ENCODE results near the gene WDR19. TPM values are rescaled to one million over a fixed set of nuclear protein-coding genes. Genes with fewer than 3 reads are reported as not detected.
"Not testable (repeated sequence)": the region's sequence is repeated elsewhere in the genome, so short reads cannot be mapped to it uniquely, and the experiment has no call there.

Gene WDR19
- total RNA-seq, 1 experiment from 2014 or later = 23.3 TPM

- Histone ChIP-seq H2BK15ac (ENCODE audit: low read depth, low read length) (no peak overlapping the region), H3K9me3 (ENCODE audit: control insufficient read depth, low read depth, low read length) (no peaks in the 10 kb centered on the region), H3K79me1 (ENCODE audit: insufficient read depth, low read depth, low read length, poor library complexity, severe bottlenecking) (no peaks in the 10 kb centered on the region), H3K56ac (ENCODE audit: insufficient read length, low read depth, low read length) (no peak overlapping the region), H3K4me2 (ENCODE audit: insufficient read depth, insufficient read length, low read length) (no peak overlapping the region), H3K14ac (ENCODE audit: insufficient read depth, low read length) (no peak overlapping the region), H4K91ac (ENCODE audit: insufficient read length, low read depth, low read length) (no peak overlapping the region), H2BK5ac (ENCODE audit: insufficient read length, low read length) (no peak overlapping the region), H2BK20ac (ENCODE audit: low read depth, low read length, poor library complexity, severe bottlenecking) (no peak overlapping the region), H3K4me1 (ENCODE audit: insufficient read depth, low read length) (no peaks in the 10 kb centered on the region), H3K23ac (ENCODE audit: insufficient read length, low read depth, low read length) (no peak overlapping the region), H3K4ac (ENCODE audit: low read depth, low read length) (no peak overlapping the region), H3K27ac (ENCODE audit: insufficient read length, low read depth, low read length) (no peak overlapping the region), H3K23me2 (ENCODE audit: insufficient read length, low read depth, low read length, poor library complexity, severe bottlenecking) (no peaks in the 10 kb centered on the region), H3T11ph (ENCODE audit: low read length) (no peak overlapping the region), H3K9ac (ENCODE audit: extremely low read depth, insufficient read length, low read length) (no peak overlapping the region), H2AK5ac (ENCODE audit: insufficient read length, low read length) (no peak overlapping the region), H3K27me3 (ENCODE audit: insufficient read depth, low read length) (no peaks in the 10 kb centered on the region), H4K5ac (ENCODE audit: insufficient read length, low read depth, low read length) (no peak overlapping the region), H2AFZ (ENCODE audit: low read length) (no peak overlapping the region), H3K18ac (ENCODE audit: insufficient read length, low read depth, low read length) (no peak overlapping the region), H4K8ac (replicated peaks; ENCODE audit: insufficient read length, low read depth, low read length) (no peak overlapping the region), H2BK120ac (ENCODE audit: low read depth, low read length, poor library complexity, severe bottlenecking) (no peak overlapping the region), H2BK12ac (ENCODE audit: insufficient read length, low read depth, low read length) (no peak overlapping the region), H3K79me2 (ENCODE audit: insufficient read depth, low read length) (no peaks in the 10 kb centered on the region), H4K20me1 (ENCODE audit: control insufficient read depth, insufficient read depth, insufficient read length) (no peaks in the 10 kb centered on the region)
- H3K27ac Mint-ChIP-seq = no peak overlapping the region
- no peaks in the 10 kb centered on the region for H3K27me3 Mint-ChIP-seq (ENCODE audit: low read depth)
- no peak for DNase-seq
- no peak overlapping the region for H3K4me3 Mint-ChIP-seq
- H3K36me3 Mint-ChIP-seq (ENCODE audit: insufficient read depth in 1 of 3, low read depth in 3 of 3) = peaks cover 11 to 31% (median 19%) of the 10 kb centered on the region in 3 experiments; a peak in 6 of 7 replicates
- no peaks in the 10 kb centered on the region for H3K9me3 Mint-ChIP-seq
- no peak for TF ChIP-seq CTCF (conservative IDR thresholded peaks at IDR 0.05)
- no CpG with 5 or more reads among the region's 4 CpGs for WGBS (ENCODE audit: extremely low coverage, insufficient read length, low lambda C conversion rate)
- H3K4me1 Mint-ChIP-seq = no peaks in the 10 kb centered on the region
These were observed 92.2 kb downstream of the WDR19 start for GRCh38 chr4:39274503-39274902.

DNA sequence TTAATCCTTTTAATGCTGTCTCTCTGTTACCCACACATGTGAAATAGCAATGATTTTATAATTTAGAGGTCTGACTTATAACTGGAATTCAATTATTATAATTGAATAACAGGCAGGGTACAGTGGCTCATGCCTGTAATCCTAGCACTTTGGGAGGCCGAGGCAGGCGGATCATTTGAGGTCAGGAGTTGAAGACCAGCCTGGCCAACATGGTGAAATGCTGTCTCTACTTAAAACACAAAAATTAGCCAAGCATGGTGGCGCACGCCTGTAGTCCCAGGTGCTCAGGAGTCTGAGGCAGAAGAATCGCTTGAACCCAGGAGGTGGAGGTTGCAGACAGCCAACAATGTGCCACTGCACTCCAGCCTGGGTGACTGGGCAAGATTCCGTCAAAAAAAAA lies 95.3 kb downstream of the WDR19 start:
- DNase-seq; H3K27me3 Mint-ChIP-seq (ENCODE audit: low read depth); H2BK120ac ChIP-seq (ENCODE audit: low read depth, low read length, poor library complexity, severe bottlenecking); H3T11ph ChIP-seq (ENCODE audit: low read length); H3K14ac ChIP-seq (ENCODE audit: insufficient read depth, low read length); H3K9me3 ChIP-seq (ENCODE audit: control insufficient read depth, low read depth, low read length); H2BK20ac ChIP-seq (ENCODE audit: low read depth, low read length, poor library complexity, severe bottlenecking); H2BK12ac ChIP-seq (ENCODE audit: insufficient read length, low read depth, low read length); H3K18ac ChIP-seq (ENCODE audit: insufficient read length, low read depth, low read length); H4K5ac ChIP-seq (ENCODE audit: insufficient read length, low read depth, low read length); H3K27me3 ChIP-seq (ENCODE audit: insufficient read depth, low read length); H3K27ac Mint-ChIP-seq; H2AFZ ChIP-seq (ENCODE audit: low read length); H3K4me3 Mint-ChIP-seq; H3K79me1 ChIP-seq (ENCODE audit: insufficient read depth, low read depth, low read length, poor library complexity, severe bottlenecking); H3K4me1 ChIP-seq (ENCODE audit: insufficient read depth, low read length); H3K4me1 Mint-ChIP-seq; H2BK5ac ChIP-seq (ENCODE audit: insufficient read length, low read length); H3K4ac ChIP-seq (ENCODE audit: low read depth, low read length); H3K56ac ChIP-seq (ENCODE audit: insufficient read length, low read depth, low read length); H4K8ac ChIP-seq (replicated peaks; ENCODE audit: insufficient read length, low read depth, low read length); H3K23ac ChIP-seq (ENCODE audit: insufficient read length, low read depth, low read length); H3K23me2 ChIP-seq (ENCODE audit: insufficient read length, low read depth, low read length, poor library complexity, severe bottlenecking); H3K9ac ChIP-seq (ENCODE audit: extremely low read depth, insufficient read length, low read length); H3K9me3 Mint-ChIP-seq; H4K91ac ChIP-seq (ENCODE audit: insufficient read length, low read depth, low read length); H4K20me1 ChIP-seq (ENCODE audit: control insufficient read depth, insufficient read depth, insufficient read length); H2AK5ac ChIP-seq (ENCODE audit: insufficient read length, low read length); H3K79me2 ChIP-seq (ENCODE audit: insufficient read depth, low read length); H2BK15ac ChIP-seq (ENCODE audit: low read depth, low read length); H3K27ac ChIP-seq (ENCODE audit: insufficient read length, low read depth, low read length); H3K4me2 ChIP-seq (ENCODE audit: insufficient read depth, insufficient read length, low read length): not testable (repeated sequence)
- no CpG with 5 or more reads among the region's 6 CpGs for WGBS (ENCODE audit: extremely low coverage, insufficient read length, low lambda C conversion rate)
- H3K36me3 Mint-ChIP-seq (ENCODE audit: insufficient read depth in 1 of 3, low read depth in 3 of 3) = peaks cover 10 to 32% (median 11%) of the 10 kb centered on the region in 3 experiments; a peak in 6 of 7 replicates
